IPS-18c (cell line): ENCODE measurements around the gene TP73.

Experiments used
- H3K4me3 ChIP-seq: 2 replicates; pipeline ENCODE4 v1.7.0; 2013; ENCODE audit warnings: low read depth, mild to moderate bottlenecking, low read length, moderate library complexity; ENCODE audit not compliant: insufficient read depth
- H3K9me3 ChIP-seq: one replicate; pipeline ENCODE4 v1.6.1; 2013; ENCODE audit warnings: mild to moderate bottlenecking, low read length, moderate library complexity; ENCODE audit not compliant: control insufficient read depth, insufficient read depth

TP73 gene

GRCh38 chr1:3733883-3734589 is 81.7 kb downstream of the TP73 start:
- Histone ChIP-seq H3K9me3 (peaks cover 2% of the 10 kb centered on the region), H3K4me3 (no peak overlapping the region)

- Histone ChIP-seq H3K4me3 (no peak overlapping the region), H3K9me3 (peaks cover 2% of the 10 kb centered on the region)
Measured at GRCh38 chr1:3734602-3735001, 82.3 kb downstream of the TP73 start.

- H3K9me3 ChIP-seq, result peaks cover under 1% of the 10 kb centered on the region
Measured at GRCh38 chr1:3735027-3735681, 82.8 kb downstream of the TP73 start.

GRCh38 chr1:3735688-3736087 is 83.4 kb downstream of the TP73 start:
- H3K9me3 ChIP-seq, result no peaks in the 10 kb centered on the region

More at GRCh38 chr1:3735027-3735681, 82.8 kb downstream of the TP73 start:
- no peak overlapping the region for H3K4me3 ChIP-seq

GRCh38 chr1:3736131-3736561 is 83.8 kb downstream of the TP73 start:
- H3K9me3 ChIP-seq, result no peaks in the 10 kb centered on the region
- no peak overlapping the region for H3K4me3 ChIP-seq

More at GRCh38 chr1:3735688-3736087, 83.4 kb downstream of the TP73 start:
- H3K4me3 ChIP-seq, result no peak overlapping the region

GRCh38 chr1:3736708-3737107 is 84.4 kb downstream of the TP73 start:
- H3K4me3 ChIP-seq, result no peak overlapping the region

GRCh38 chr1:3738943-3739342 is 86.6 kb downstream of the TP73 start:
- no peaks in the 10 kb centered on the region for H3K9me3 ChIP-seq
- H3K4me3 ChIP-seq, result no peak overlapping the region

More at GRCh38 chr1:3736708-3737107, 84.4 kb downstream of the TP73 start:
- H3K9me3 ChIP-seq, result no peaks in the 10 kb centered on the region

- H3K4me3 ChIP-seq, result no peak overlapping the region
- H3K9me3 ChIP-seq, result no peaks in the 10 kb centered on the region
Measured at GRCh38 chr1:3740042-3740441, 87.7 kb downstream of the TP73 start.

GRCh38 chr1:3740752-3741151 is 88.4 kb downstream of the TP73 start:
- Histone ChIP-seq H3K4me3 (no peak overlapping the region), H3K9me3 (no peaks in the 10 kb centered on the region)

- Histone ChIP-seq H3K4me3 (no peak overlapping the region), H3K9me3 (no peaks in the 10 kb centered on the region)
Measured at GRCh38 chr1:3741566-3742438, 89.5 kb downstream of the TP73 start.

GRCh38 chr1:3742439-3743298 is 90.4 kb downstream of the TP73 start:
- H3K9me3 ChIP-seq, result no peaks in the 10 kb centered on the region

GRCh38 chr1:3743421-3743820 is 91.1 kb downstream of the TP73 start:
- Histone ChIP-seq H3K9me3 (no peaks in the 10 kb centered on the region), H3K4me3 (no peak overlapping the region)

More at GRCh38 chr1:3742439-3743298, 90.4 kb downstream of the TP73 start:
- no peak overlapping the region for H3K4me3 ChIP-seq

GRCh38 chr1:3743826-3744225 is 91.5 kb downstream of the TP73 start:
- Histone ChIP-seq H3K4me3 (no peak overlapping the region), H3K9me3 (no peaks in the 10 kb centered on the region)

- peak overlapping the region; percentile 6; the same call in 1 of the 2 replicates for H3K4me3 ChIP-seq
- H3K9me3 ChIP-seq, result no peaks in the 10 kb centered on the region
Measured at GRCh38 chr1:3744646-3745045, 92.3 kb downstream of the TP73 start.

GRCh38 chr1:3745071-3745470 is 92.8 kb downstream of the TP73 start:
- Histone ChIP-seq H3K4me3 (peak overlapping the region; percentile 6; the same call in 1 of the 2 replicates), H3K9me3 (no peaks in the 10 kb centered on the region)

GRCh38 chr1:3745590-3746381 is 93.5 kb downstream of the TP73 start:
- Histone ChIP-seq H3K4me3 (peak overlapping the region; percentile 81; the same call in 1 of the 2 replicates), H3K9me3 (no peaks in the 10 kb centered on the region)
